Right lobe of liver (tissue), 6 donors: ENCODE results near the gene NPM1. TPM values are rescaled to one million over a fixed set of nuclear protein-coding genes. Genes with fewer than 3 reads are reported as not detected.

ENCODE experiments used
- ATAC-seq, 4 donors: fragments of 200-7000 bp; cut with Tn5 transposase; one replicate each; pipeline ENCODE4 v1.9.1; 2020; ENCODE audit warnings: mild to moderate bottlenecking in 4 of 4, moderate library complexity in 4 of 4
- DNase-seq, 3 donors: peaks; one replicate each; pipeline ENCODE4 v3.0.0-alpha.2; 2020
- H3K27ac ChIP-seq, 3 donors: fragments of 200-600 bp; one replicate each; pipeline ENCODE4 v1.8.0; 2022
- H3K27me3 ChIP-seq, 2 donors: fragments of 200-600 bp; one replicate each; pipeline ENCODE4 v1.8.0; 2022
- H3K36me3 ChIP-seq, 4 donors: fragments of 200-600 bp; sonication (generic) in 1 of 4; one replicate each; pipeline versions ENCODE4 v1.5.1 to v1.8.0; 2017 to 2022; ENCODE audit warnings: control low read depth in 1 of 4
- H3K4me1 ChIP-seq, 4 donors: fragments of 200-600 bp; sonication (generic) in 1 of 4; one replicate each; pipeline versions ENCODE4 v1.5.1 to v1.8.0; 2017 to 2022; ENCODE audit warnings: control low read depth in 1 of 4
- H3K4me3 ChIP-seq, 3 donors: fragments of 200-600 bp; one replicate each; pipeline ENCODE4 v1.8.0; 2022
- H3K9me3 ChIP-seq, 4 donors: fragments of 200-600 bp; sonication (generic) in 1 of 4; one replicate each; pipeline versions ENCODE4 v1.5.1 to v1.8.0; 2017 to 2022; ENCODE audit warnings: control low read depth in 1 of 4
- POLR2A ChIP-seq: fragments of 450-650 bp; IDR thresholded peaks from one replicate; pipeline ENCODE4 v1.6.1; 2017; ENCODE audit warnings: antibody characterized with exemption, mild to moderate bottlenecking
- WGBS: methylation state at CpG from one replicate; pipeline ENCODE4 v1.1.6; 2018; ENCODE audit warnings: low coverage, low lambda C conversion rate; ENCODE audit not compliant: insufficient coverage; ENCODE audit errors: missing lambda C conversion rate; 5-methylcytosine and 5-hydroxymethylcytosine counted together
- intact Hi-C, 2 donors: fragments of 100-400 bp; cut with DNase I; formaldehyde crosslinking; loops; one replicate each; pipeline versions ENCODE4 v1.11.2 to v1.14.1; 2022
- total RNA-seq, 6 experiments: library from RNA; depleted of rRNA in 2 of 6; stranded (reverse); fragments of >200 nt in 2 of 6; fragmentation: NEBNext Ultra II Directional in 3 of 6; extraction: Animal tissue kit (Norgen Biotek cat#: 25700) in 3 of 6; gene quantifications; one replicate each; pipeline versions ENCODE4 v1.1.0 to v1.2.4, GENCODE V29; 2016 to 2023
- TF ChIP-seq, protein P1 (sequence below), 4 donors: fragments of 200-600 bp in 3 of 4; fragments of 450-650 bp in 1 of 4; IDR thresholded peaks; one replicate each; pipeline versions ENCODE4 v1.5.1 to v1.8.0; 2016 to 2022; ENCODE audit warnings: antibody characterized with exemption in 4 of 4, mild to moderate bottlenecking in 2 of 4
- donor health status: DM: no; HTN: yes; CAD: no.
- donor health status: DM: no; HTN: no; CAD: no.
- donor health status: DM: no; HTN: no; CAD: no.
- donor health status: DM: no; HTN: yes; CAD: no.
- donor health status: DM: no; HTN: yes; CAD: no.

The NPM1 gene
- total RNA-seq, 6 experiments from 2014 or later, result 196 to 310 (median 258) TPM

DNA sequence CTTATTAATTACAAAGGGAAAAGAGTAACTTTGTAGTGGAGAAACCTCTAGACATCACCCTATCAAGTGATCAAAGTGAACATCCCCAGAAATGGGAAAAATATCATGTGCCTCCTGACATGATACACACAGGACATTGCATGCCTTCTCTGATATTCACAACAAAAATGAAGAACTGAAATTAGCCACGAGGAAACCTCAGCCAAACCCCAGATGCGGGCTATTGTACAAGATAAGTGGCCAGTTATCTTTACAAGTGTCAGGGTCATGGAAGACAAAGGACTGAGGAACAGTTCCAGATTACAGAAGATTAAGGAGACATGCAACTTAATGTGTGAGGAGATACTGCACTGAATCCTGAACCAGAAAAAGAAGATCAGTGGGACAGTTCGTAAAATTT, 23.8 kb upstream of the NPM1 start:
- H3K27me3 ChIP-seq, result no peaks in the 10 kb centered on the region
- DNase-seq, result no peak
- H3K4me3 ChIP-seq, result no peak overlapping the region
- ATAC-seq, result no peak
- WGBS, result 54% methylated on average over 3 of the region's 3 CpGs
- intact Hi-C loops, result no loop called here
- TF ChIP-seq POLR2A, result no peak
- TF ChIP-seq, protein P1, sequence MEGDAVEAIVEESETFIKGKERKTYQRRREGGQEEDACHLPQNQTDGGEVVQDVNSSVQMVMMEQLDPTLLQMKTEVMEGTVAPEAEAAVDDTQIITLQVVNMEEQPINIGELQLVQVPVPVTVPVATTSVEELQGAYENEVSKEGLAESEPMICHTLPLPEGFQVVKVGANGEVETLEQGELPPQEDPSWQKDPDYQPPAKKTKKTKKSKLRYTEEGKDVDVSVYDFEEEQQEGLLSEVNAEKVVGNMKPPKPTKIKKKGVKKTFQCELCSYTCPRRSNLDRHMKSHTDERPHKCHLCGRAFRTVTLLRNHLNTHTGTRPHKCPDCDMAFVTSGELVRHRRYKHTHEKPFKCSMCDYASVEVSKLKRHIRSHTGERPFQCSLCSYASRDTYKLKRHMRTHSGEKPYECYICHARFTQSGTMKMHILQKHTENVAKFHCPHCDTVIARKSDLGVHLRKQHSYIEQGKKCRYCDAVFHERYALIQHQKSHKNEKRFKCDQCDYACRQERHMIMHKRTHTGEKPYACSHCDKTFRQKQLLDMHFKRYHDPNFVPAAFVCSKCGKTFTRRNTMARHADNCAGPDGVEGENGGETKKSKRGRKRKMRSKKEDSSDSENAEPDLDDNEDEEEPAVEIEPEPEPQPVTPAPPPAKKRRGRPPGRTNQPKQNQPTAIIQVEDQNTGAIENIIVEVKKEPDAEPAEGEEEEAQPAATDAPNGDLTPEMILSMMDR (IDR thresholded peaks at IDR 0.05), result no peak
- H3K4me1 ChIP-seq, result no peaks in the 10 kb centered on the region
- no peaks in the 10 kb centered on the region for H3K9me3 ChIP-seq
- H3K36me3 ChIP-seq, result no peaks in the 10 kb centered on the region
- no peak overlapping the region for H3K27ac ChIP-seq

DNA sequence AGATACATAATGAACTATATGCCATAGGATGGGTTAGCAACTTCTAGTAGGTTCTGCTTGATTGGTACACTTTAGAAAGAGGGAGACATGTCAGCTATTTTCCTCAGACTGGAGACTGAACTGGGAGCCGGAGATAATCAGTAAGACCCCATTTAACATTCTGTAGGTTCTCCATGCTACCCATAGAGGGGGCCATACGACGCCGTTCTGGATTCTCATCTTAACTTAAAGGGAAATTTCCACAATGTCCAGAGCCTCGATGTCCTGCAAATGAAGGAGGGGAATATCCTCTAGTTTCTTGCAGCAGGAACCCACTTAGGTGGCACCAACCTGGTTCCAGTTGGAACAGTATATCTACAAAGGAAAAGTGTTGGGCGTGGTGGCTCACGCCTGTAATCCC, 22.3 kb upstream of the NPM1 start:
- TF ChIP-seq, protein P1 (IDR thresholded peaks at IDR 0.05), result peak in 2 of 4 donors; percentile 10 to 11
- TF ChIP-seq POLR2A, result no peak
- Histone ChIP-seq H3K27ac (no peak overlapping the region), H3K9me3 (no peaks in the 10 kb centered on the region), H3K4me3 (no peak overlapping the region), H3K4me1 (no peaks in the 10 kb centered on the region), H3K36me3 (no peaks in the 10 kb centered on the region), H3K27me3 (no peaks in the 10 kb centered on the region)
- ATAC-seq (no peak), DNase-seq (no peak)
- WGBS, result 24% methylated on average over 6 of the region's 7 CpGs
- intact Hi-C loops, result no loop called here

DNA sequence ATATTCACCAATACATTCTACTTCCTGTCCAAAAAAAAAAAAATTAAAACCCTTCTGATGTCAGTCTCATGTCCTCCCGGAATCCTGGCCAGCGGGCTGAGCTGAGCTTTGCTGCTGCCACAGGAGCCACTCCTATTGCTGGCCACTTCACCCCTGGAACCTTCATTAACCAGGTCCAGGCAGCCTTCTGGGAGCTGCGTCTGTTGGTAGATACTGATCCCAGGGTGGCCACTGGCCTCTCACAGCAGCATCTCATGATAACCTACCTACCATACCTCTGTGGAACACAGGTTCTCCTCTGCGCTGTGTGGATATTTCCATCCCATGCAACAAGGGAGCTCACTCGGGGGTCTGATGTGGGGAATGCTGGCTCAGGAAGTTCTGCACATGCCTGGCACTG, 21.0 kb upstream of the NPM1 start:
- no peak for ATAC-seq

DNA sequence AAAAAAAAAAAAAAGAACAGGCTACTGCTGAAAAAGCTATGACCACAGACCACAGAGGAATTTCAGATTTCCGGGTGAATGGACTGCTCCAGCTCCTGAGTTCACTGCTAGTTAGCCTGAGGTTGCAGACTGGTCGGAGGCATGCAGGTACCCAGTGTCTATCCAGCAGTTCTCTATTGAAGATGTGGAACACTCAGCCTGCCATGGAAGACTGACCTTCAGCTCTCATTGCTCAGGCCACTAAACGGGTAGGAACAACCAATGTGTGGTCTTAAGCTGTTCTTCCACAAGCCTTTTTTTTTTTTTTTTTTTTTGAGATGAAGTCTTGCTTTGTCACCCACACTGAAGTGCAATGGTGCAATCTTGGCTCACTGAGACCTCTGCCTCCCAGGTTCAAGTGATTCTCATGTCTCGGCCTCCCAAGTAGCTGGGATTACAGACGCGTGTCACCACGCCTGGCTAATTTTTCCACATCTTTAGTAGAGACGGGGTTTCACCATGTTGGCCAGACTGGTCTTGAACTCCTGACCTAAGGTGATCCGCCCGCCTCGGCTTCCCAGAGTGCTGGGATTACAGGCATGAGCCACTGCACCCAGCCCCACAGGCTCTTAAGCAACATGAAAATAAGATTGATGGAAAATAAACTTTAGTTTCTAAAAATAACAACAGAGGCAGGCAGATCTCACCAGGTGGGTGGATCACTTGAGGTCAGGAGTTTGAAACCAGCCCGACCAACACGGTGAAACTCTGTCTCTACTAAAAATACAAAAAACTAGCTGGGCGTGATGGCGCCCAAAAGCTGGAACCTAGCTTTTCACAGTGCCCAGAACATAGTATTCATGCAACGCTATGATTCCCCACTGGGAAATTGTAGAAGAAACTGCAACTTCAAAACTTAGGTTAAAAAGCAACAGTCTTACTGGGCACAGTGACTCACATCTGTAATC, 20.0 kb upstream of the NPM1 start:
- no peak overlapping the region for H3K27ac ChIP-seq
- no peaks in the 10 kb centered on the region for H3K4me1 ChIP-seq
- intact Hi-C loops, result no loop called here
- ATAC-seq (no peak), DNase-seq (no peak)
- no peaks in the 10 kb centered on the region for H3K27me3 ChIP-seq
- H3K4me3 ChIP-seq, result no peak overlapping the region
- H3K9me3 ChIP-seq, result no peaks in the 10 kb centered on the region
- 73% methylated on average over 11 of the region's 16 CpGs for WGBS
- no peaks in the 10 kb centered on the region for H3K36me3 ChIP-seq
- TF ChIP-seq, protein P1 (IDR thresholded peaks at IDR 0.05), result no peak
- no peak for TF ChIP-seq POLR2A

More for the DNA sequence above, 21.0 kb upstream of the NPM1 start:
- TF ChIP-seq, protein P1 (IDR thresholded peaks at IDR 0.05), result no peak
- no peak for TF ChIP-seq POLR2A
- H3K4me3 ChIP-seq, result no peak overlapping the region
- H3K9me3 ChIP-seq, result no peaks in the 10 kb centered on the region
- H3K27ac ChIP-seq, result no peak overlapping the region
- no peaks in the 10 kb centered on the region for H3K27me3 ChIP-seq
- WGBS, result 67% methylated on average over 2 of the region's 5 CpGs
- intact Hi-C loops, result no loop called here
- DNase-seq, result no peak
- H3K4me1 ChIP-seq, result no peaks in the 10 kb centered on the region
- no peaks in the 10 kb centered on the region for H3K36me3 ChIP-seq
